K562 (cell line): Measurements from ENCODE around the gene CERS5. TPM values are rescaled to one million over a fixed set of nuclear protein-coding genes. Genes with fewer than 3 reads are reported as not detected.

Experiments used
- ATAC-seq: fragments of 200-7000 bp; cut with Tn5 transposase; 3 replicates; pipeline ENCODE4 v1.9.1; 2020; ENCODE audit warnings: moderate library complexity
- BruUV-seq: library from RNA; stranded (reverse); fragments of 400-500 nt; replicated peaks from 2 replicates; lab custom pipeline; 2021; lab: Mats Ljungman, UMichigan
- CTCF ChIA-PET: fragments of 300-600 bp; formaldehyde crosslinking; extraction: SDS; loops from one replicate; lab custom pipeline; 2021; ENCODE audit warnings: low intra/inter-chr PET ratio; lab: Yijun Ruan, JAX
- POLR2A ChIA-PET: fragments of 300-600, 350-650 bp; sonication (Branson Sonifier 250); formaldehyde crosslinking; extraction: SDS; loops from one replicate; lab custom pipeline; 2021; ENCODE audit warnings: antibody characterized with exemption, inconsistent platforms; lab: Yijun Ruan, JAX
- DNase-seq, 4 experiments: peaks; one replicate each; pipeline versions ENCODE4 v3.0.0 to v3.0.0-alpha.2; 2011 to 2018; ENCODE audit warnings: low spot score in 3 of 4, mixed read lengths in 3 of 4; ENCODE audit errors: extremely low read depth in 1 of 4
- FAIRE-seq: peaks from 2 replicates; lab custom pipeline; 2011; peaks lifted over from hg19 to GRCh38; lab: Jason Lieb, UNC
- H2AFZ ChIP-seq: 2 replicates; pipeline ENCODE4 v1.6.0; 2011; ENCODE audit warnings: low read depth, low read length, control low read depth, inconsistent platforms
- H3K27ac ChIP-seq: fragments of 200-600 bp; 3 replicates; pipeline ENCODE4 v1.8.0; 2011; ENCODE audit warnings: low read depth, mild to moderate bottlenecking, control low read depth, inconsistent platforms, low read length, moderate library complexity, mixed read lengths; ENCODE audit errors: extremely low read depth
- H3K27me3 ChIP-seq, 2 experiments: fragments of 300-600 bp in 1 of 2; 2 replicates in 1 of 2; 3 replicates in 1 of 2; pipeline versions ENCODE4 v1.6.0 to v1.8.0; 2011; ENCODE audit warnings: inconsistent platforms in 2 of 2, low read length in 2 of 2, mild to moderate bottlenecking in 1 of 2, mixed read lengths in 1 of 2, moderate library complexity in 1 of 2; ENCODE audit not compliant: control insufficient read depth in 2 of 2, insufficient read depth in 2 of 2
- H3K36me3 ChIP-seq: fragments of 300-600 bp; 3 replicates; pipeline ENCODE4 v1.8.0; 2011; ENCODE audit warnings: mild to moderate bottlenecking, low read length, inconsistent platforms; ENCODE audit not compliant: control insufficient read depth, insufficient read depth
- H3K4me1 ChIP-seq, 2 experiments: fragments of 200-600 bp in 1 of 2; replicated peaks in 1 of 2; 2 replicates in 1 of 2; 3 replicates in 1 of 2; pipeline versions ENCODE4 v1.5.1 to v1.8.0; 2011; ENCODE audit warnings: inconsistent platforms in 2 of 2, low read length in 2 of 2, mild to moderate bottlenecking in 1 of 2, mixed read lengths in 1 of 2, moderate library complexity in 1 of 2; ENCODE audit not compliant: control insufficient read depth in 2 of 2, insufficient read depth in 2 of 2
- H3K4me2 ChIP-seq: 2 replicates; pipeline ENCODE4 v1.6.1; 2011; ENCODE audit warnings: low read length, control low read depth, inconsistent platforms, mixed read lengths; ENCODE audit not compliant: insufficient read depth
- H3K4me3 ChIP-seq: fragments of 200-600 bp; sonication (generic), shearing (Covaris generic); 2 replicates; pipeline ENCODE4 v1.5.1; 2016; ENCODE audit warnings: control low read depth, inconsistent platforms
- H3K79me2 ChIP-seq: fragments of 200-600 bp; 3 replicates; pipeline ENCODE4 v1.8.0; 2011; ENCODE audit warnings: low read length, inconsistent platforms; ENCODE audit not compliant: control insufficient read depth, insufficient read depth
- H3K9ac ChIP-seq, 2 experiments: 2 replicates each; pipeline versions ENCODE4 v1.6.0 to v1.6.1; 2011; ENCODE audit warnings: low read depth in 2 of 2, low read length in 2 of 2, control low read depth in 1 of 2, inconsistent platforms in 1 of 2, mild to moderate bottlenecking in 1 of 2, mixed read lengths in 1 of 2; ENCODE audit not compliant: insufficient read depth in 1 of 2
- H3K9me1 ChIP-seq: one replicate; pipeline ENCODE4 v1.6.0; 2011; ENCODE audit warnings: inconsistent platforms, mild to moderate bottlenecking, low read length, moderate library complexity; ENCODE audit not compliant: control insufficient read depth, insufficient read depth
- H3K9me3 ChIP-seq: replicated peaks from 2 replicates; pipeline ENCODE4 v1.5.1; 2011; ENCODE audit warnings: low read depth, low read length, inconsistent platforms; ENCODE audit not compliant: control insufficient read depth, insufficient read depth
- H4K20me1 ChIP-seq: replicated peaks from 2 replicates; pipeline ENCODE4 v1.6.1; 2011; ENCODE audit warnings: low read length, inconsistent platforms, mixed read lengths; ENCODE audit not compliant: control insufficient read depth, insufficient read depth
- CXXC5 ChIP-seq: fragments of 250-450 bp; sonication (Bioruptor Pico); IDR thresholded peaks from 2 replicates; pipeline ENCODE4 v1.8.0; 2022; ENCODE audit warnings: inconsistent platforms, mild to moderate bottlenecking, moderate library complexity
- ESRRA ChIP-seq: fragments of 450-650 bp; IDR thresholded peaks from 2 replicates; pipeline ENCODE4 v1.6.1; 2014; ENCODE audit warnings: low read depth, mild to moderate bottlenecking, moderate library complexity, borderline replicate concordance
- ETS2 ChIP-seq: IDR thresholded peaks from 2 replicates; pipeline ENCODE4 v1.6.1; 2016; ENCODE audit warnings: borderline replicate concordance, missing genetic modification characterization, mild to moderate bottlenecking, moderate library complexity, missing compliant biosample characterization; ENCODE audit not compliant: poor library complexity, severe bottlenecking
- ETV1 ChIP-seq: fragments of 450-650 bp; conservative IDR thresholded peaks from 2 replicates; pipeline ENCODE4 v1.6.1; 2016; ENCODE audit warnings: missing genetic modification characterization, control low read depth, low read depth, missing compliant biosample characterization
- MAFF ChIP-seq: IDR thresholded peaks from 2 replicates; pipeline ENCODE4 v1.6.1; 2012; ENCODE audit warnings: low read length, improper control_type of control experiment
- MAFG ChIP-seq: fragments of 450-650 bp; conservative IDR thresholded peaks from 2 replicates; pipeline ENCODE4 v1.6.1; 2016; ENCODE audit warnings: missing genetic modification characterization, missing compliant biosample characterization
- MAFK ChIP-seq: IDR thresholded peaks from 2 replicates; pipeline ENCODE4 v1.6.1; 2011; ENCODE audit warnings: low read length, improper control_type of control experiment
- NCOA6 ChIP-seq: fragments of 450-650 bp; IDR thresholded peaks from 2 replicates; pipeline ENCODE4 v1.6.1; 2017; ENCODE audit warnings: mild to moderate bottlenecking
- NUFIP1 ChIP-seq: fragments of 450-650 bp; IDR thresholded peaks from 2 replicates; pipeline ENCODE4 v1.6.1; 2018; ENCODE audit not compliant: partially characterized antibody
- PCBP1 ChIP-seq: fragments of 200-400 bp; formaldehyde crosslinking; IDR thresholded peaks from 2 replicates; pipeline ENCODE4 v1.6.1; 2018; ENCODE audit warnings: mild to moderate bottlenecking, low read depth, low read length; ENCODE audit not compliant: poor library complexity, severe bottlenecking
- PHF8 ChIP-seq: fragments of 200-600 bp; sonication (generic); IDR thresholded peaks from 2 replicates; pipeline ENCODE4 v1.6.1; 2012; ENCODE audit warnings: mixed run types, mild to moderate bottlenecking, inconsistent platforms, low read length, moderate library complexity, borderline replicate concordance
- POLR2A ChIP-seq: fragments of 450-650 bp; conservative IDR thresholded peaks from 2 replicates; pipeline ENCODE4 v1.6.1; 2016
- PTBP1 ChIP-seq: fragments of 200-400 bp; formaldehyde crosslinking; IDR thresholded peaks from 2 replicates; pipeline ENCODE4 v1.6.1; 2017; ENCODE audit warnings: low read depth, low read length
- RCOR1 ChIP-seq, 2 experiments: IDR thresholded peaks; 2 replicates each; pipeline ENCODE4 v1.6.1; 2012; ENCODE audit warnings: low read depth in 2 of 2, low read length in 2 of 2, borderline replicate concordance in 1 of 2, improper control_type of control experiment in 1 of 2
- SMAD4 ChIP-seq: fragments of 250-450 bp; sonication (Bioruptor Pico); conservative IDR thresholded peaks from 2 replicates; pipeline ENCODE4 v1.8.0; 2021; ENCODE audit warnings: inconsistent platforms, mild to moderate bottlenecking, moderate library complexity
- TRIM24 ChIP-seq, 2 experiments: fragments of 450-650 bp; IDR thresholded peaks; 2 replicates each; pipeline ENCODE4 v1.6.1; 2016
- WGBS: fragments of 100-300 bp; shearing (Covaris generic); methylation state at CpG from one replicate; pipeline ENCODE4 v1.1.6; 2016; ENCODE audit warnings: low coverage, mixed read lengths; ENCODE audit not compliant: insufficient coverage; ENCODE audit errors: missing lambda C conversion rate; 5-methylcytosine and 5-hydroxymethylcytosine counted together
- in situ Hi-C: fragments of 300-500 bp; cut with MboI; formaldehyde crosslinking; loops from 4 replicates; pipeline ENCODE4 v1.15.0; 2018; ENCODE audit warnings: inconsistent platforms, mixed read lengths
- intact Hi-C: fragments of 100-400 bp; cut with micrococcal nuclease; formaldehyde crosslinking; loops from 2 replicates; pipeline ENCODE4 v1.14.2; 2022
- polyA plus RNA-seq, 8 experiments: library from polyadenylated mRNA; depleted of rRNA in 4 of 8; stranded (reverse) in 5 of 8; unstranded in 3 of 8; fragments of >200 nt; fragmentation: Nextera tagmentation in 2 of 8; fragmentation: Illumina TruSeq in 1 of 8; extraction: Ambion mirVana in 2 of 8; extraction: Trizol in 1 of 8; gene quantifications; 2 replicates each; pipeline versions ENCODE4 v1.2.1 to v1.2.3, GENCODE V29; 2011 to 2014; ENCODE audit warnings: inconsistent platforms in 1 of 8, missing spikeins in 1 of 8
- total RNA-seq, 7 experiments: library from RNA; depleted of rRNA in 6 of 7; stranded (reverse); fragments of >200 nt in 6 of 7; fragmentation: Illumina TruSeq in 2 of 7; extraction: Trizol in 2 of 7; gene quantifications; 2 replicates each; pipeline versions ENCODE4 v1.2.1 to v1.2.3, GENCODE V29; 2011 to 2021; ENCODE audit warnings: low replicate concordance in 1 of 7
- TF ChIP-seq, protein P1 (sequence below), 2 experiments: IDR thresholded peaks in 1 of 2; conservative IDR thresholded peaks in 1 of 2; 2 replicates each; pipeline ENCODE4 v1.6.1; 2016; ENCODE audit warnings: low read depth in 2 of 2, mild to moderate bottlenecking in 1 of 2, missing compliant biosample characterization in 1 of 2, missing genetic modification characterization in 1 of 2, moderate library complexity in 1 of 2
- TF ChIP-seq, protein P2 (sequence below): fragments of 250-450 bp; sonication (Bioruptor Pico); IDR thresholded peaks from 2 replicates; pipeline ENCODE4 v1.4.0; 2020

CERS5 gene
- total and polyA plus RNA-seq, 9 of the 15 experiments (the other 6 are each of a cell fraction or from before 2014, with no cell fraction given): 6.1 to 47.5 (median 17.8) TPM

DNA sequence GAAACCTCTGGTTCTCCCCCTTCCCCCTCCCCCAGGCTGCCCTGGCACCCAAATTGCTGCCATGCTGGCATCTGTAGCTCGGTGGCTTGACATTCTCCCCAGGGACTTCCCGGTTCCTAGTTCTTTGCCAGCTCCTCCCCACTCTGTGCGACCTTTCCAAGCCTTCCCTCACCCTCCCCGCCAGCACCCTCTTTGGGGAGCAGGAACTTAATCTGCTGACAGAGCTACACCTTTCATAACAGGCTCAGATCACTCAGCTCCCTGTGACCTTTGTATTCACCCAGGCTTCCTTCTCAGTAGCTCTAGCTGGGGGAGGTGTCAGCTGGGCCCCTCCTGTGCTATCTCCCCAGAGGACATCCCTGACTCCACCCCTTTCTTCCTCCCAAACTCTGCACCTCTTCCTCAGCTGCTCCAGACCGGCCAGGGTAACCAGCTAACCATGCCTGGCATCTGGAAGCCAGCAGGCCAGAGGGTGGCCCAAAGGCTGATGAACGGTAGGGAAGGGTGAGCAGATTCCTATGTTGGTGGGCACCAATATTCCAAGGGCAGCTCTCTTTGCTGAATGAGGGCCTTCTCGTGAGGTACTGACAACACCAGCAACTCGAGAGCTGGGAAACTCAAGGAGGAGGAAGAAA, 56.9 kb downstream of the CERS5 start:
- DNase-seq (peak; percentile 83 to 88 (median 87)), ATAC-seq (peak; percentile 31), FAIRE-seq (peak; percentile 94)
- Histone ChIP-seq H3K27me3 (no peaks in the 10 kb centered on the region), H2AFZ (peak overlapping the region; percentile 90), H3K4me1 (peaks cover 29 to 48% of the 10 kb centered on the region in 2 experiments), H3K4me2 (peak overlapping the region; percentile 98), H3K9me3 (no peaks in the 10 kb centered on the region), H3K27ac (peak overlapping the region; percentile 65), H3K9me1 (no peaks in the 10 kb centered on the region), H3K36me3 (no peaks in the 10 kb centered on the region; the same call in 2 of the 3 replicates), H4K20me1 (peaks cover 5% of the 10 kb centered on the region; the same call in 1 of the 2 replicates), H3K79me2 (peaks cover 28% of the 10 kb centered on the region), H3K9ac (peak overlapping the region; percentile 43 to 86), H3K4me3 (0 out of 2 replicates have a peak overlapping the region, but pooled peaks have one; percentile 3)
- in situ Hi-C loops (no loop called here), intact Hi-C loops (no loop called here)
- ChIA-PET POLR2A (interaction anchor here (0.5 to 2.7 kb wide), 12 partner anchors 10 to 898 kb away, joined by 3 to 6 read pairs (median 3); partner anchors contain the start of genes CERS5, LIMA1 and SMARCD1), CTCF (interaction anchor here (0.7 kb wide), 1 partner anchor 143 kb away, joined by 3 read pairs; no protein-coding TSS in a partner anchor)
- no TSS peak for BruUV-seq
- 10% methylated on average over 8 of the region's 8 CpGs for WGBS
- TF ChIP-seq ESRRA (peak; percentile 64; the same call in 1 of the 2 replicates), ETS2 (tag) (no peak), MAFK (peak; percentile 7; the same call in 1 of the 2 replicates), MAFG (tag) (0 out of 2 replicates have a peak, but pooled peaks have one; percentile 35), PCBP1 (no peak), CXXC5 (0 out of 2 replicates have a peak, but pooled peaks have one; percentile 19), POLR2A (peak; percentile 50; the same call in 1 of the 2 replicates), TRIM24 (IDR thresholded peaks at IDR 0.05) (peak in 1 of 2 experiments; percentile 11; a peak in 2 of 4 replicates), NUFIP1 (no peak), PTBP1 (no peak), RCOR1 (IDR thresholded peaks at IDR 0.05; ENCODE audit: borderline replicate concordance in 1 of 2, low read depth in 2 of 2, low read length in 2 of 2) (peak in 1 of 2 experiments; percentile 63; a peak in 1 of 4 replicates), PHF8 (peak; percentile 41; the same call in 1 of the 2 replicates), SMAD4 (0 out of 2 replicates have a peak, but pooled peaks have one; percentile 40), NCOA6 (no peak), ETV1 (tag) (0 out of 2 replicates have a peak, but pooled peaks have one; percentile 24), MAFF (peak; percentile 24; the same call in 1 of the 2 replicates)
- TF ChIP-seq, protein P1, sequence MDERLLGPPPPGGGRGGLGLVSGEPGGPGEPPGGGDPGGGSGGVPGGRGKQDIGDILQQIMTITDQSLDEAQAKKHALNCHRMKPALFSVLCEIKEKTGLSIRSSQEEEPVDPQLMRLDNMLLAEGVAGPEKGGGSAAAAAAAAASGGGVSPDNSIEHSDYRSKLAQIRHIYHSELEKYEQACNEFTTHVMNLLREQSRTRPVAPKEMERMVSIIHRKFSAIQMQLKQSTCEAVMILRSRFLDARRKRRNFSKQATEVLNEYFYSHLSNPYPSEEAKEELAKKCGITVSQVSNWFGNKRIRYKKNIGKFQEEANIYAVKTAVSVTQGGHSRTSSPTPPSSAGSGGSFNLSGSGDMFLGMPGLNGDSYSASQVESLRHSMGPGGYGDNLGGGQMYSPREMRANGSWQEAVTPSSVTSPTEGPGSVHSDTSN (CRISPR knock-in tag; IDR thresholded peaks at IDR 0.05; ENCODE audit: low read depth): no peak
- TF ChIP-seq, protein P1 (tag; conservative IDR thresholded peaks at IDR 0.05; ENCODE audit: low read depth): 0 out of 2 replicates have a peak, but pooled peaks have one; percentile 18
- TF ChIP-seq, protein P2, sequence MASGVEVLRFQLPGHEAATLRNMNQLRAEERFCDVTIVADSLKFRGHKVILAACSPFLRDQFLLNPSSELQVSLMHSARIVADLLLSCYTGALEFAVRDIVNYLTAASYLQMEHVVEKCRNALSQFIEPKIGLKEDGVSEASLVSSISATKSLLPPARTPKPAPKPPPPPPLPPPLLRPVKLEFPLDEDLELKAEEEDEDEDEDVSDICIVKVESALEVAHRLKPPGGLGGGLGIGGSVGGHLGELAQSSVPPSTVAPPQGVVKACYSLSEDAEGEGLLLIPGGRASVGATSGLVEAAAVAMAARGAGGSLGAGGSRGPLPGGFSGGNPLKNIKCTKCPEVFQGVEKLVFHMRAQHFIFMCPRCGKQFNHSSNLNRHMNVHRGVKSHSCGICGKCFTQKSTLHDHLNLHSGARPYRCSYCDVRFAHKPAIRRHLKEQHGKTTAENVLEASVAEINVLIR: no peak
